Medulla oblongata (tissue), 1 donor: Measurements from ENCODE around the gene ARL1.
"Not testable (repeated sequence)": the region's sequence is repeated elsewhere in the genome, so short reads cannot be mapped to it uniquely, and the experiment has no call there.

Source experiments
- DNase-seq: peaks from one replicate; pipeline ENCODE4 v3.0.0-alpha.2; 2015; ENCODE audit errors: extremely low spot score

Gene ARL1

GRCh38 chr12:101407436-101408345 is at the start of gene ARL1:
TSS of gene ARL1 (minus strand) at chr12:101407772. CDS start at chr12:101407645, 127 bp downstream.
- peak; percentile 86 for DNase-seq

- no peak for DNase-seq
Measured at GRCh38 chr12:101455685-101456084, 48.1 kb upstream of the ARL1 start.

GRCh38 chr12:101441461-101442224 is 34.1 kb upstream of the ARL1 start:
- no peak for DNase-seq

- DNase-seq, result peak; percentile 5
Measured at GRCh38 chr12:101439236-101439635, 31.7 kb upstream of the ARL1 start.

GRCh38 chr12:101436136-101436535 is 28.6 kb upstream of the ARL1 start:
- DNase-seq, result no peak

GRCh38 chr12:101430456-101430855 is 22.9 kb upstream of the ARL1 start:
- DNase-seq, result no peak

GRCh38 chr12:101424620-101425019 is 17.0 kb upstream of the ARL1 start:
- DNase-seq, result no peak

- not testable (repeated sequence) for DNase-seq
Measured at GRCh38 chr12:101422066-101422465, 14.5 kb upstream of the ARL1 start.

- no peak for DNase-seq
Measured at GRCh38 chr12:101415228-101415627, 7.7 kb upstream of the ARL1 start.

GRCh38 chr12:101414533-101415119 is 7.1 kb upstream of the ARL1 start:
- DNase-seq, result peak; percentile 77

GRCh38 chr12:101410169-101410568 is 2.6 kb upstream of the ARL1 start:
- not testable (repeated sequence) for DNase-seq

GRCh38 chr12:101407049-101407435 is 530 bp downstream of the ARL1 start:
- DNase-seq, result no peak

GRCh38 chr12:101391181-101391580 is 16.4 kb downstream of the ARL1 start:
- DNase-seq, result not testable (repeated sequence)

GRCh38 chr12:101379149-101379548 is 28.4 kb downstream of the ARL1 start:
- DNase-seq, result no peak

- DNase-seq, result no peak
Measured at GRCh38 chr12:101375573-101375972, 32.0 kb downstream of the ARL1 start.

GRCh38 chr12:101372431-101372830 is 35.1 kb downstream of the ARL1 start:
- no peak for DNase-seq

- DNase-seq, result no peak
Measured at GRCh38 chr12:101368016-101368415, 39.6 kb downstream of the ARL1 start.

GRCh38 chr12:101361455-101361854 is 46.1 kb downstream of the ARL1 start:
- DNase-seq, result no peak

- no peak for DNase-seq
Measured at GRCh38 chr12:101356794-101357193, 50.8 kb downstream of the ARL1 start.

- no peak for DNase-seq
Measured at GRCh38 chr12:101351682-101352081, 55.9 kb downstream of the ARL1 start.

GRCh38 chr12:101343893-101344292 is 63.7 kb downstream of the ARL1 start:
- DNase-seq, result no peak
